HepG2 (cell line): ENCODE results near the gene DHX34. TPM values are rescaled to one million over a fixed set of nuclear protein-coding genes. Genes with fewer than 3 reads are reported as not detected.
A peak's percentile ranks its signal among the peaks of the same experiment; 100 is the strongest.

Experiments used
- ATAC-seq: fragments of 200-7000 bp; cut with Tn5 transposase; 3 replicates; pipeline ENCODE4 v1.9.1; 2020; ENCODE audit warnings: mild to moderate bottlenecking, moderate library complexity
- BruUV-seq: library from RNA; stranded (reverse); fragments of 400-500 nt; replicated peaks from 2 replicates; lab custom pipeline; 2021; lab: Mats Ljungman, UMichigan
- CTCF ChIA-PET: fragments of 300-600 bp; formaldehyde crosslinking; extraction: SDS; loops from one replicate; lab custom pipeline; 2021; ENCODE audit warnings: low total read pairs, inconsistent platforms, low intra/inter-chr PET ratio; lab: Yijun Ruan, JAX
- POLR2A ChIA-PET: fragments of 350-600 bp; sonication (Branson Sonifier 250); formaldehyde crosslinking; loops from one replicate; lab custom pipeline; 2020; ENCODE audit warnings: antibody characterized with exemption, inconsistent platforms; lab: Yijun Ruan, JAX
- DNase-seq: peaks from one replicate; pipeline ENCODE4 v3.0.0-alpha.2; 2015; ENCODE audit warnings: low spot score
- FAIRE-seq: peaks from 3 replicates; lab custom pipeline; 2011; peaks lifted over from hg19 to GRCh38; lab: Jason Lieb, UNC
- H2AFZ ChIP-seq: one replicate; pipeline ENCODE4 v1.6.1; 2011; ENCODE audit warnings: low read length, inconsistent platforms
- H3K27ac ChIP-seq: fragments of 300-600 bp; 3 replicates; pipeline ENCODE4 v1.8.0; 2011; ENCODE audit warnings: mixed run types, mild to moderate bottlenecking, mixed read lengths, low read length, inconsistent platforms; ENCODE audit not compliant: insufficient read depth; ENCODE audit errors: extremely low read length
- H3K27me3 ChIP-seq, 2 experiments: fragments of 200-600 bp in 1 of 2; 2 replicates in 1 of 2; 3 replicates in 1 of 2; pipeline versions ENCODE4 v1.6.0 to v1.8.0; 2011; ENCODE audit warnings: low read length in 2 of 2, mild to moderate bottlenecking in 2 of 2, moderate library complexity in 2 of 2, inconsistent platforms in 1 of 2; ENCODE audit not compliant: insufficient read depth in 2 of 2, control insufficient read depth in 1 of 2
- H3K36me3 ChIP-seq, 2 experiments: fragments of 200-600 bp in 1 of 2; replicated peaks in 1 of 2; 2 replicates in 1 of 2; 3 replicates in 1 of 2; pipeline versions ENCODE4 v1.5.1 to v1.8.0; 2011; ENCODE audit warnings: low read length in 2 of 2, inconsistent platforms in 1 of 2; ENCODE audit not compliant: insufficient read depth in 2 of 2, control insufficient read depth in 1 of 2
- H3K4me1 ChIP-seq: 2 replicates; pipeline ENCODE4 v1.5.1; 2012; ENCODE audit warnings: low read length, inconsistent platforms; ENCODE audit not compliant: insufficient read depth
- H3K4me2 ChIP-seq: 2 replicates; pipeline ENCODE4 v1.6.0; 2011; ENCODE audit warnings: low read depth, low read length, inconsistent platforms
- H3K4me3 ChIP-seq, 3 experiments: fragments of 200-600 bp in 1 of 3; sonication (generic), shearing (Covaris generic) in 1 of 3; replicated peaks in 1 of 3; 2 replicates each; pipeline ENCODE4 v1.5.1; 2011 to 2016; ENCODE audit warnings: low read length in 3 of 3, inconsistent platforms in 2 of 3, low read depth in 2 of 3, mild to moderate bottlenecking in 2 of 3, control low read depth in 1 of 3, mixed read lengths in 1 of 3; ENCODE audit not compliant: insufficient read depth in 1 of 3
- H3K79me2 ChIP-seq: one replicate; pipeline ENCODE4 v1.6.1; 2011; ENCODE audit warnings: low read length, inconsistent platforms; ENCODE audit not compliant: insufficient read depth
- H3K9ac ChIP-seq: 2 replicates; pipeline ENCODE4 v1.6.0; 2011; ENCODE audit warnings: mild to moderate bottlenecking, low read depth, low read length, inconsistent platforms; ENCODE audit not compliant: insufficient read depth
- H3K9me3 ChIP-seq: 2 replicates; pipeline ENCODE4 v1.5.1; 2012; ENCODE audit warnings: mild to moderate bottlenecking, low read length
- H4K20me1 ChIP-seq: 2 replicates; pipeline ENCODE4 v1.6.0; 2011; ENCODE audit warnings: inconsistent platforms, mild to moderate bottlenecking, low read length, moderate library complexity; ENCODE audit not compliant: insufficient read depth
- AGO2 ChIP-seq: fragments of 200-400 bp; formaldehyde crosslinking; optimal IDR thresholded peaks from 2 replicates; pipeline ENCODE3; 2017; ENCODE audit warnings: mild to moderate bottlenecking, low read depth, low read length, moderate library complexity
- ZFP36 ChIP-seq: fragments of 150-350 bp; IDR thresholded peaks from 2 replicates; pipeline ENCODE4 v1.6.1; 2018; ENCODE audit warnings: borderline replicate concordance, low read length, low read depth; ENCODE audit not compliant: partially characterized antibody
- ZXDC ChIP-seq: sonication (generic); formaldehyde crosslinking; IDR thresholded peaks from 2 replicates; pipeline ENCODE4 v1.5.0; 2020; ENCODE audit warnings: mild to moderate bottlenecking, missing genetic modification reagents
- WGBS: methylation state at CpG from one replicate; pipeline ENCODE4 v1.1.6; 2017; ENCODE audit warnings: low lambda C conversion rate; 5-methylcytosine and 5-hydroxymethylcytosine counted together
- in situ Hi-C: cut with HindIII; loops from 2 replicates; pipeline ENCODE4 v1.10.0; 2017; ENCODE audit warnings: low pct_unique_long_range_greater_than_20kb; ENCODE audit not compliant: extremely low pct_ligation_motif_present
- intact Hi-C: fragments of 100-400 bp; cut with micrococcal nuclease; formaldehyde crosslinking; loops from one replicate; pipeline ENCODE4 v1.10.0; 2022; ENCODE audit not compliant: unreplicated experiment
- polyA plus RNA-seq, 8 experiments: library from polyadenylated mRNA; depleted of rRNA in 3 of 8; stranded (reverse) in 7 of 8; unstranded in 1 of 8; fragments of >200 nt; fragmentation: Illumina TruSeq in 4 of 8; extraction: Trizol in 4 of 8; gene quantifications; 2 replicates each; pipeline versions ENCODE4 v1.2.1 to v1.2.3, GENCODE V29; 2011 to 2016; ENCODE audit warnings: low read depth in 4 of 8, missing spikeins in 1 of 8, mixed read lengths in 1 of 8; ENCODE audit not compliant: insufficient read depth in 1 of 8
- total RNA-seq, 5 experiments: library from RNA; depleted of rRNA; stranded (reverse); fragments of >200 nt; fragmentation: Illumina TruSeq; extraction: Trizol; gene quantifications; 2 replicates each; pipeline ENCODE4 v1.2.3, GENCODE V29; 2016; ENCODE audit warnings: low read depth in 1 of 5

The DHX34 gene
- total and polyA plus RNA-seq, 2 of the 13 experiments (the other 11 are each of a cell fraction or from before 2014, with no cell fraction given), result 9.2 to 12.0 TPM

GRCh38 chr19:47373246-47374240 is 24.4 kb downstream of the DHX34 start:
- H3K4me3 ChIP-seq, result no peak overlapping the region
- H3K27ac ChIP-seq, result no peak overlapping the region
- H3K27me3 ChIP-seq, result no peaks in the 10 kb centered on the region
- intact Hi-C loops, result no loop called here
- FAIRE-seq, result no peak
- 0 out of 2 replicates have a peak, but pooled peaks cover 3% of the 10 kb centered on the region for H4K20me1 ChIP-seq
- ChIA-PET CTCF (no interaction called here), POLR2A (no interaction called here)
- no peak overlapping the region for H3K9ac ChIP-seq
- in situ Hi-C loops, result no loop called here
- no peaks in the 10 kb centered on the region for H3K79me2 ChIP-seq
- no peak overlapping the region for H2AFZ ChIP-seq
- peak; percentile 37 for TF ChIP-seq AGO2
- TF ChIP-seq ZFP36, result peak; percentile 29
- TF ChIP-seq ZXDC, result no peak
- no peak for DNase-seq
- peaks cover 45 to 75% of the 10 kb centered on the region in 2 experiments; a peak in 4 of 5 replicates for H3K36me3 ChIP-seq
- ATAC-seq, result no peak
- no TSS peak for BruUV-seq
- WGBS, result 96% methylated on average over 25 of the region's 33 CpGs
- H3K9me3 ChIP-seq, result no peaks in the 10 kb centered on the region
- H3K4me1 ChIP-seq, result no peaks in the 10 kb centered on the region
- H3K4me2 ChIP-seq, result no peak overlapping the region
